NCI-H1417 (cell line): ENCODE data around the gene SRGAP3.

Source experiments
- DNase-seq, 3 experiments: peaks; one replicate each; lab custom pipeline; 2025; lab: John Stamatoyannopoulos, UW

Gene SRGAP3

DNA sequence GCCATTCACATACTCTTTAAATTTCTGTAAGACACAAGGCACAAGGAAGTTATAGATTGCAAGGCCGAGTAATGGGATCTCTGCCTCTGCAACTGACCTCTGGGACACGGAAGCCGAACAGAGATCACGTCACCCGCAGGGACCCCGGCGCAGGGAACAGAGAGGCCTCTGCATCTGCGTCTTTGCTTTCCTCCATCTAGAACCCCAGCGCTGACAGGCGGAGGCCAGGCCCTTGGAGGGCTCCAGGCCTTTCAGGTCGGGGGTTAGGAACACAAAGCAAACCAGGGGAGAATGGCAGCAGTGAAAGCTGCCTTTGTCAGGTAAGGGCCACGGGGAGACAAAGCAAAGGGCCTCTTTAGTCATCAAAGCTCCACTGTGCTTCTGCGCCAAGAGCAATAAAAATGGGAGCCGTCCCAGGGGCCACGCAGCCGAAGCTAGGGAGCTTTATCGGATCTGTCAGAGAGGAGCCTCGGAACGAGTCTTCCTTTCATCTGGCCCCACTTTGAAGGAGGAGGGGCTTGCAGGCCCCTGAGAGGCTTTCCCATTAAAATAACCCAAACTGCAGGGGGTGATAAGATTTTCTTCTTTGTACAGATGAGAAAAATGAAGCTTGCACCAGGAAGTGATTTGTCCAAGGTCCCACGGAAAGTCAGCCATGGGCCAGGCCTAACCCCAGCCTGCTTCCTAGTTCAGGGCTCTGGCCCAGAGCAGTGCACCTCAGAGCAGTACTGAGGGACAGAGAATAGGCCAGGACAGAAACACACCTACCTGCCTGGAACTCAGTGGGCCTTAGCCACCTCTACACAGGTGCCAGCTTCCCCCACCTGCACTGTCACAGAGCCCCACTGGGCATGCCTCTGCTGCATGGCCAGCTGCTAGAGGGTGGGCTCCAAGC is 201.7 kb downstream of the SRGAP3 start:
- DNase-seq: no peak

DNA sequence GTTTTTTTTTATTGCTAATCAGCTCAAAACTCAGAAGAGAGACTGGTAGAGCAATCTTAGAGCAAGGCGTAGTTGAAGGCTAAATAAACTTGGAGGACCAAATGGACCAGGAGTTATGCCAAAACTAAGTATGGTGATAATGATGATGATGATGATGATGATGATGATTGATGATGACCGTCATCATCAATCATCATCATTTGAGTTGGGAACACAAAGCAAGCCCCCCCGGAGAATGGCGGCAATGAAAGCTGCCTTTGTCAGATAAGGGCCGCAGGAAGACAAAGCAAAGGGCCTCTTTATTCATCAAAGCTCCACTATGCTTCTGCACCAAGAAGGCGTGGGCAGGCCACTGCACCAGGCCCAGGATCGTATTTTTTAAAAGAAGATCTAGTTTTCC is 204.1 kb downstream of the SRGAP3 start:
- no peak for DNase-seq

DNA sequence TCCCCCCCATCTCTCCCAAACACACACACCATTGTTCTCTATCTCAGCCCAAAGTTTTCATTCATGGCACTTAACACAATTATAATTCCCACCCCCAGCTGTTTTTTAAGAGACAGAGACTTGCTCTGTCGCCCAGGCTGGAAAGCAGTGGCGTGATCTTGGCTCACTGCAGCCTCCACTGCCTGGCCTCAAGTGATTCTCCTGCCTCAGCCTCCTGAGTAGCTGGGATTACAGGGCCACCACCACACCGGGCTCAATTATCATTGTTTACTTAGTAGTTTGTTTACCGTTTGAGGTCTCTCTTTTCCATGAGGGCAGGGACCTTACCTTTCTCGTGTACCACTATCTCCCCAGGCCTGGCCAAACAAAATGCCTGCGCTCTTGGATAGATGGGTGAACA is 206.4 kb downstream of the SRGAP3 start:
- no peak for DNase-seq

DNA sequence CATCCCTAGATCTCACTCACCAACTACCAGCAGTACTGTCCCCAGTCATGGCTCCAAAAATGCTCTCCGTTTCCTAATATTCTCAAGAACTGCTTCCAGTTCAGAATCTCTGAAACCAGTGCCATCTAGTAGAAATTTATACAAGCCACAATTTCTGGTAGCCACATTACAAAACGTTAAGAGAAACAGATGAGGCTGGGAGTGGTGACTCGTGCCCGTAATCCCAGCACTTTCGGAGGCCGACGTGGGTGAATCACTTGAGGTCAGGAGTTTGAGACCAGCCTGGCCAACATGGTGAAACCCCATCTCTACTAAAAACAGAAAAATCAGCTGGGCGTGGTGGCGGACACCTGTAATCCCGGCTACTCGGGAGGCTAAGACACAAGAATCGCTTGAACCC is 207.8 kb downstream of the SRGAP3 start:
- DNase-seq: no peak

DNA sequence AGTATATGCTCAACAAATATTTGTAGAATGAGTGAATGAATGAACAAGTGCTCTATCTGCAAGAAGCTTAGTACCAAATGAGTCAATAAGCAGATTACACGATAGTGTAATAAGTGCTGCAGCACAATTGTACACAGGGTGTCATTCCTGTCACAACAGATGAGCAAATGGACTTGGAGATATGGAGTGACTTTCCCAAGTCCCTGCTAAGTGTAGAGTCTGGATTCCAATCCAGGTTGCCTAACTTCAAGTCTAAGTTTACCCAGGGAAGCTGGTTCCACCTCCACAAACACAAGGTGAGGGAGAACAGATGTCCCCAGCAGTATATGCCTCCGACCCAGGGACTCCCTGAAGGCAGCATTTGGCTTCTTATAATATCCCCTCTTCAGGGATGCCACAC is 208.4 kb downstream of the SRGAP3 start:
- no peak for DNase-seq

DNA sequence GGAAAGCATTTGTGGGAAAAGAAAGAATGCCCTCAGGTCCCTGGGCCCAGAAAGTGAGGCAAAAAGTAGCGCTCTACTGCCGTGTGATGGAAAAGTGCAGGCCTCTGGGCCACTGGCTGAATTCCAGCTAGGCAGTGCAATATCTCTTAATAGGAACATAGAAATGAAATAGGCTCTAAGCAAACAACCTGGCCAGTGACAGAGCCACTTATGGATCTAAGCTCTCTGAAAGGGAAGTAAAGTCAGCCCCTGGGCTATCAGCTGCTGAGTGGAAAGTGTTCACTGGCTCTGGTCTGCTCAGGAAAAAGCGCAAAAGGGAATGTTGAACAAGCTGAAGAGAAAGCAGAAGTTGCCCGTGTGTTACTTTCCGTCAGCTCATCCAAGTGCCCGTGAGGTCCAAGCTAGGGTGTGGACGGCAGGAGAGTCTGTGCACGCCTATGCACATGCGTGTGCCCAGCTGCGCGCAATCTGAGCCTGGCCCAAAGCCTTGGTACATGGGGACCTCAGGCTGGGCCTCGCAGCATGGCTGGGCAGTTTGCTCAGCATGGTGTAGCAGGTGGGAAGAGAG is 212.2 kb downstream of the SRGAP3 start:
- DNase-seq: peak in 1 of 3 experiments; percentile 1

DNA sequence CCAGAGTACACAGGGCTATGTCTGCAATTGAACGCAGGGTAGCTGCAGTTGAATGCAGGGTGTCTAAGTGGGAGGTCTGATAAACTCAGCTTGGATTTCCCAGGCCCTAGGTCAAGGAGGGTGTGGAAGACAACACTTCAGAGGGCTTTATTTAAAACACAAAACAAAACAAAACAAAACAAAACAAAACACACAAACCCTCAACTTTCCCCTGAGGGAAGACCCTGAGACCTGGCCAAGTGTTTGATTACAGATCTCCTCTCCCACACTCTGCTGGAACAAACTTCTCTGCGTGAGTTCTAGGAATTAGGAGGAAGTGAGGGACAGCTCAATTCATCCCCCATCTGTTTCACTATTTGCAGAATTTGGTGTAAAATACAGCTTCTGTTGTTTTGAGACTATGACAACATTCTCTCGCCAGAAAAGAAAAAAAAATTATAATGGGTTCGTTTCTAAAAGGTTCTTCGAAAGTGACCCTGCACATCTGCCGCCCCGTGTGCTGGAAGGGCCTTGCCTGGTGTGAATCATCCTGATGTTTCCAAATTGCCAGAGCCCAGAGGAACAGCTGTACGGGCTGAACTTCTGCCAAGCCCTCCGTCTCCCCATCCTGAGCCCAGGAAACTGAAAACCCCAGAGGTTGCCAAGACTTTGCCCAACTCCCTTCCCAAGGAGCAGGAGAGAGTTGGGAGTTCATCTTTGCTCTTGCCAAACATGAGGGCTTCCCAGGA is 212.9 kb downstream of the SRGAP3 start:
- no peak for DNase-seq

DNA sequence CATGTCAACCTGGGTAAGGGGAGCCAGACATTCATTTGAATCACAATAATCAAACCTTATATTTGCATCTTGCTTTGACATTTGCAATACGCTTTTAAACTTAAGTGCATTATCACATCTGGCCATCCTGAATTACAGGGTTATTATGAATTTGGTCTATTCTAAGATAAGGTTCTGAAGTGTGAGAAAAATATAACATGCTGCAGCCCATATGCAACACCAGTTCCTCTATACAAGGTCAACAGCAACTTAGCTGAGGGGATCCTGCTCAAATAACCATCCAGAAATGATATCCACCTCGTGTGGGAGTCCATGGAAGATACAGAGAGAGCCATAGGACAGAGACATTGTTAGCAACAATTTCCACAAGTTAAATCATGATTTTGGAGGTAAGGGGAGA is 213.5 kb downstream of the SRGAP3 start:
- no peak for DNase-seq

DNA sequence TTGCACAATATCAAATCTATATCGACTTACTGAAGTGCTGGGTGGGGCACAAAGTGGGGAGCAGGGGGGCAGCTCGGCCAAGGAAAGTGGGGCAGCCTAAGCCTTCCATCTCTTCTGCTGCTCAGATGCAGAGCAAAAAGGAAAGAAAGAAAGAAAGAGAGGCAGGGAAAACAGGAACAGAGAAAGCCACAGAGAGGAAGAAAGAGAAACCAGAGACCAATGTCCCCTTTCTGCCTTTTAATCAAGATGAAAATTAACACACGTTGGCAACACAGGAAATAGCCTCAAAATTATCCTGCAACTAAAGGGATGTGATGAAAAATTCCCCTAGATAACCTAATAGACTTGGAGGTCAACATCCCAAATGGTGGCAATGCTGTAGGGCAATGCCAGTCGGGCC is 214.0 kb downstream of the SRGAP3 start:
- DNase-seq: no peak

DNA sequence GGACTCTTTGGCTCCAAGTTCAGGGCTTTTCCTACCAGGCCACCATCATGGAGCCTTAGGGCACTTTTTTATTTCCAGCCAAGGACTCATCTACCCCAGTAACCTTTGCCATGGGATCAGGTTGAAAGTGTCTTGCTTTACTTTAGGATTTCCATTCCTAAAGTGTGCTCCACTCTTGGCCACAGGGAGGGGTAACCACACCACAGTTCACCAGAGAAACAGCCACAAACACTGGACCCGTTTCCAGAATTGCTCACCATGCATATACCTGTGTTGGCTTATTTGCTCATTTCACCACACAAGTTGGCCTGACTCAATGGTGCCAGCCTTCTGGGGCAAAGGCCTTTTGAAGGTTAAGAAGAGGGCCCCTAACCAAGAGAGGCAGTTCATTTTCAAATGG is 215.6 kb downstream of the SRGAP3 start:
- DNase-seq: peak in 1 of 3 experiments; percentile 2

DNA sequence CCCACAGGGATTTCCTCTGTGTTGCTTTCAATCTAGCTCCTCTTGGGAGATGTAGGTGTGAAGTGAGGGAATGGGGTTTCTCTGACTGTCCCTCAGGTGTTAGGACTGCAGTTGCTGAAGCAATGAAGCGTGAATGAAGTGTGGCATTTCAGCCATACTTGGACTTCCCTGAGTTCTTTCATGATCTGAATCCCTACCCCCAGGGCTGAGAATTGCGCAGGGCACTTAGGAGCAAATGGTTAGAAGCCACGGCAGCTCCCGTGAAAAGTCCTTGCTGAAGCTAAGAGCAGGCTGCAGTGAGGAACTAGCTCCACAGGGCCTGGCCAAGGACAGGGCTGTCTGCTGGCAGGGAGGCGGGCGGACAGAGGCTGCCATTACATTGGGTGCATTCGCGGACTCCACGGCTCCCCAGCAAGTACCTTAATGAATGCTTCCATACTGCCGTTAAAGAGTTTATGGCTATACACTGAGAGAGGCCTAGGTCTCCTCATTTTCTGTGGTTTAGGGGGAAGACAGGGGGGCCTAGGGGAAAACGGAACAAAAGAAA is 217.1 kb downstream of the SRGAP3 start:
- no peak for DNase-seq

DNA sequence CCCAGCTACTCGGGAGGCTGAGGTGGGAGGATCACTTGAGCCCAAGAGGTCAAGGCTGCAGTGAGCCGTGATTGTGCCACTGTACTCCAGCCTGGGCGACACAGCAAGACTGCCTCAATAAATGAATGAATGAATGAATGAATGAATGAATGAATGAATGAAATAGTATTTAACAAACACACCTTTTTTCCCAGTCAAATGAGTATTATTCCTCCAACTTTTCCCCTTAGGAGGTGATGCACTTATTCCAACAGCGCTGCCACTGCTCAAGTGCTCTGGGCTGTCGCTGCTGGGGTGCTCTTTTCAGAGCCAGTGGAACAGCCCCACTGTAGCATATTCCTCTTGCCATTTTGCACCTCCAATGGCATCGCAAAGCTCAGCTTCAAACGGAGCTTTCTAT is 219.4 kb downstream of the SRGAP3 start:
- DNase-seq: no peak

DNA sequence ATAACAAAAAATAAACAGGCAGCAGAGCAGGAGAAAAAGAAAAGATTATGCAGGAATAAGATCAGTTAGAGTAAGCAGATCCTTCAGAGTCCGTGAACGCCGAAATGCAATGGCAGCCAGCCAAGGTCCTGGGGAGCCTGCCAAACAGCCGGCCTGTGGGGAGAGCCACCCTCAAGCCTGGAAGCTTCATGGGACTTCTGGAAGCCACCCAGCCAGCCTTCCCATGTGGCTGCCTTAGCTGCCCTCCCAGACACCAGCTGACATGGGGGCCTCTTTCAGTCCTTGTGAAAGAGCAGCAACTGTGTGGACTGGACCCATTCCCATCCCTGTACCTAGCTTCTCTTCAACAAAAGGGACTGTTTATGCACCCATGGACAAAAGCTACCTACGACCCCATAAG is 221.3 kb downstream of the SRGAP3 start:
- no peak for DNase-seq

DNA sequence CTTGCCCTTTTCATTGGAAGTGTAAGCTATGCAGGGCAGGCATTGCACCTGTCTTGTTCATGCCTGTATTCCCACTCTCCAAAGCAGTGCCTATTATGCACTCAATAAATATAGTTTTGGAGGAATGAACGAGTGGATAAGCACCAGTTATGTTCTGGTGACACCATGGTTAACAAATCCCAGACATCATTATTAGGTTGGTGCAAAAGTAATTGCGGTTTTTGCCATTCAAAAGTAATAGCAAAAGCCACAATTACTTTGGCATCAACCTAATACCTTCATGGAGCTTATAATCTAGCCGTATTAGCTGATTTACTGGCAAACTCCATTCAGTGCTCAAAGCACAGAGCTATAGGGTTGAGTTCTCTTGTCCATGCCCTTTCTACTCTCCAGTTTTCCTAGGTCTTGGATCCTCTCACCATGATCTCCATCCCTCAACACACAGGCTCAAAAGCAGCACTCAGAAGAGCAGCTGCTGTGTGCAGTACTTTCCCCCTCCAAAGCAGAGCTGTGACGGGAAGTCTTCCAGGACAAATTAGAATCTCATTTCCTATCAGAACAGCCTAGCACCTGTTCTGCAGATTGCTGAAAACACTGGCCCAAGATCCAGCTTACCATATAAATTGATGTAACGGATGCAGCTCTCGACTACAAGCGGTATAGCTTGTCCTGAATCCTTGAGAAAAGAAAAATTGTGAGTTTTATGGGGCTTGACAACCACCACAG is 223.0 kb downstream of the SRGAP3 start:
- no peak for DNase-seq

DNA sequence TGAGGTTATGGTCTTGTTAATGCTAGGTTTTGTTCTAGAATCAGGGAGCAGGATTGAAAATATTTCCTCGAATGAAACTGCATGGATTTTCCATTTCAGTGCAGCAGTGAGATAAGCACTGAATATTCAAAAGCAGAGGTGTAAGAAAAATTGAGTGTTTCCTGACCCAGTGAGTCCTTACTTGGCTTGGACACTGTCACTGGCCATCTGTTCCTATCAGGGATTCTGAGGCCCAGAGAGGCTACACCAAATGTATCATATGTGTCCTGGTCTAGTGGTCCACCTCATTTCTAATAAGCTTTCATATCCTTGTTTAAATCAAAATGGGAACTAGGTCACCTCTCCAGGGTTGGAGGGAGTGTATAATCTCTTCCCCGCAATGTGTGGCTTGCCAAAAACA is 225.1 kb downstream of the SRGAP3 start:
- DNase-seq: no peak

DNA sequence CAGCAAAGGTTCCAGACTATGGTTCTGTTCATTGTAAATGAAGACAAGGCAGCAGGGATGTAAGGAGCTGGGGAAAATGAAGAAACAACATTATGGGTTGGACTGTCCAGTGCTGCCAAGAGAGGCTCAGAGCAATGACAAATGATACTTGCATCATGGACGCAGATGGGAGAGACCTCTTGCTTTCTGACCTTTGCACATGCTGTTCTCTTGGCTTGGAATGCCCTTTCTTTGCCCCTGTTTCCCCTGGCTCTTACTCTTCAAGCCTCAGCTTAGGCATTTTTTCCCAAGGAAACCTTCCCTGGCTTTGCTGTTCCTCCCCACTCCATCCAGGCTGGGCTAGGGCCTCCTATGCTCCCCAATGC is 226.2 kb downstream of the SRGAP3 start:
- DNase-seq: no peak

DNA sequence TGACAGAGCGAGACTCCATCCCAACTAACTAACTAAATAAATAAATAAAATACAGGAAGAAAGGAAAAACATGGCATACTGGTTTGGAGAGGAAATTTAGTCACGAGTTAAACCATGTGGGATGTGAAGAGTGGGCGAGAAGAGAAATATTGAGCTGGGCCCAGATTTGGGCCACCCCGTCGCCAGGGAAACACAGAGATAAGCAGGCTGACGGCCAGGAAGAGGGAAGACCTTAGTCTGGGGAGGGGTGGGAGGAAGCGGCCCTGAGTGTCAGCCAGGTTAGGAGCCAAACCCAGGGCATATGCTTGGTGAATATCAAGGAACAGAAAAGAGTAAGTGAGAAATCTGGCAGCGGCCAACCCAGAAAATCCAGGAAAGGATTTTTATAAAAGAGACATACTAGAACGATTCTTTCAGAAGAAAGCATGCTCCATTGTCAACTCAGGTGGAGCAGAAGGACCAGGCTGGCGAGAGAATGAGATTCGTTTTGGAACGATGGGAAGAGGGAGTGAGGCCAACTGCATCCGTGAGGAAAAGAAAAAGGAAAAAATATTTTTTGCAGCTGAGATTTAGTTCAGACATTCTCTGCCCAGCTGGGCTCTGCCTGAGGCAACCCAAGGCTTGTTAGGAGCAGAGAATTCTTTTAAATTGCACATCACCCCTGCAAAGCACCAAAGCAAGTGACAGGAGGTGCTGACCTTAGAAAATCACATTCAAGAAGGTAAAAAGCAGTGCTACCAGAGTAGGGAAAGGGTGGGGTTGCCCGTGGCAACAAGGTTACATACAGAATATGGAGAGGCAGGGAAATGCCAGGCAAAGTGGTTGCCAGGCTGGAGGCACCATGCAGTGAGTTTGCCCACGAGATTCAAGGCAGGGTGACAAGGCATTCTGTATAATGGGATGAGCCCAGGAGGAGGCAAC is 226.9 kb downstream of the SRGAP3 start:
- peak in 1 of 3 experiments; percentile 4 for DNase-seq

DNA sequence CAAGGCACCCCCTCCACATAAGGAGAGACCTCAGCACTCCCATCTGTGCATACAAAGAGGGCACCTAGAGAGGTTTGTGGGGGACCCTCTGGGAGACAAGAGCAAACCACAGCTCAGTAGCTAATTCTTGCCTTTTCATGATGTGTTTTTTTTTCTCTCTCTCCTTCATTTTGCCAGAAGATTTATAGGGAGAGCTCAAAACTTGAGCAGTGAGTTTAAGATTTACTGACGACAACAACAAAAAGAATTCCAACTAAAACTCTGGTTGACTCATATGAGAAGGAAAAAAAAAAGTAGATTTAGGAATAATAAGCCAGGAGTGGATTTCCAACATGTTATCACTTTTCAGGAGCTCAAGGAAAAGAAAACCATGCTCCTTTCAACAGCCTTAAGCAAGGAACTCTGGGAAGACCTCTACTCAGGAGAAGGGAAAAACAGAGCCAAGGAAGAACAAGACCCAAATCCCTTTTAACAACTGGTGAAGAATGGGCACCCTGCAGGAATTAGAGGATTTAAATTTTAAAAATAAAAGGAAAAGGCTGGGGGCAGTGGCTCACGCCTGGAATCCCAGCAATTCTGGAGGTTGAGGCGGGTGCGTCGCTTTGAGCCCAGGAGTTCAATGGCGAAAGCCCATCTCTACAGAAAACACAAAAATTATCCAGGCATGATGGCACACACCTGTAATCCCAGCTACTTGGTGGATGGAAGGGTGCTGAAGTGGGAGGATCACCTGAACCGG is 228.0 kb downstream of the SRGAP3 start:
- DNase-seq: no peak

DNA sequence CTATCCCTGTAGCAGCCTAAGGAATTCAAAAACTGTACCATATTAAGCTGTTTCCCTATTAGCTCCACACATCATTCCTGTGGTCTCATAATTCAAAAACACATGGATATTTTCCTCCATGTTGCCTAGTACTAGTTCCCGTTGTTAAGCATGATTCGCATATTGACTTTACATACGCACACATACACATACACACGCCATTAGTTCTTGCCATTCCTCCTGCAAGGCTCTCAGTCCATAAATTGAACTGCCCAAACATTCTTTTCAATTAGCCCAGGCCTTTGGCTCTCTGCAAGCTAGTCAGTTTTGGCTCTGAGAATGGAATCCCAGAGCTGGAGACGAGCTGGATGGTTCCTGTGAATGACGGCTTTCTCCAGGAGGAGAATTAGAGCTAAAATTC is 229.0 kb downstream of the SRGAP3 start:
- no peak for DNase-seq

DNA sequence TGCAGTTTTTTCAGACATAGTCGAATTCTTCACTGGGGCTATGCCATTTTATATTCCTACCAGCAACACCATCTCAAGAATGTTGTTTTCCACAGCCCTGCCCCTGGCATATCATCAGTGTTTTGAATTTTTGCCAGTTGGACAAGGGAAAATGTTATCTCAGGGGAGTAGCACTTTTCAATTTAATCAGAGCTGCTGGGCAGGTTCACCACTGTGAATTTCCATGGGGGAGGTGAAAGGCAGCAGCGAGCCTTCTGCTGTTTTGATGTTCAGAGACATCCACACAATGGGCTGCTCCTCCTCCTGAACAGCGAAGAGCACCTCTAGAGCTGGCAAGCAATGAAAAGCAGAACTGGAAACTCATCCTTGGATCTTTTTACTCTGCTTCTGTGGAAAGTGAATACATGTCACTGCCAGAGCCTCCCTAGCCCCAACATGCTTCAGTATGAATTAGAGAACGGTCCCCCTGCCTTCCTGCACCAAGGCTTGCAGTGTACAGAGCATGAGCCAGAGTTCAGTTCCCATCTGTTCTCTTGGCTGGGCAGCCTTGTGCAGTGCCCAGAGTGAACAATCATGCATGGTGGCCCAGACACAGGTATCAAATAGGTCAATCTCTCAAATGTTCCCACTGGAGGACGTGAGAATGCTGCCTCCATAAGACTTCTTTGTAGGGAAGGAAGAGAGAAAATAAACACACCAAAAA is 230.0 kb downstream of the SRGAP3 start:
- no peak for DNase-seq
